ENCODE results near the gene FIBCD1.

DNA sequence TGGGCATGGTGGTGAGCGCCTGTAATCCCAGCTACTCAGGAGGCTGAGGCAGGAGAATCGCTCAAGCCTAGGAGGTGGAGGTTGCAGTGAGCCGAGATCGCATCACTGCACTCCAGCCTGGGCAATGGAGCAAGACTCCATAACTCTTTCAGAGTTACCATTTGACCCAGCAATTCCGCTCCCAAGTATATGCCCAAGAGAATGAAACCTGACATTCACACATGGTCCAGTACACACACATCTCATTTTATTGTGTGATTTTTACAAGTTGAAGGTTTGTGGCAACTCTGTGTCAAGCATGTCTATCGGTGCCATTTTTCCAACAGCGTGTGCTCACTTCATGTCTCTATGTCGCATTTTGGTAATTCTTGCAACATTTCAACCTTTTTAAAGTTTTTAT, 24.9 kb upstream of the FIBCD1 start:
- TF ChIP-seq NFYB (CRISPR knock-in tag; conservative IDR thresholded peaks at IDR 0.05; ENCODE audit: low read depth), result no peak
- no peak for TF ChIP-seq ZNF121 (CRISPR knock-in tag; IDR thresholded peaks at IDR 0.05)
- TF ChIP-seq TEAD1 (CRISPR knock-in tag; IDR thresholded peaks at IDR 0.05), result no peak
- TF ChIP-seq, protein P1, sequence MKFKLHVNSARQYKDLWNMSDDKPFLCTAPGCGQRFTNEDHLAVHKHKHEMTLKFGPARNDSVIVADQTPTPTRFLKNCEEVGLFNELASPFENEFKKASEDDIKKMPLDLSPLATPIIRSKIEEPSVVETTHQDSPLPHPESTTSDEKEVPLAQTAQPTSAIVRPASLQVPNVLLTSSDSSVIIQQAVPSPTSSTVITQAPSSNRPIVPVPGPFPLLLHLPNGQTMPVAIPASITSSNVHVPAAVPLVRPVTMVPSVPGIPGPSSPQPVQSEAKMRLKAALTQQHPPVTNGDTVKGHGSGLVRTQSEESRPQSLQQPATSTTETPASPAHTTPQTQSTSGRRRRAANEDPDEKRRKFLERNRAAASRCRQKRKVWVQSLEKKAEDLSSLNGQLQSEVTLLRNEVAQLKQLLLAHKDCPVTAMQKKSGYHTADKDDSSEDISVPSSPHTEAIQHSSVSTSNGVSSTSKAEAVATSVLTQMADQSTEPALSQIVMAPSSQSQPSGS (CRISPR knock-in tag; IDR thresholded peaks at IDR 0.05; ENCODE audit: borderline replicate concordance, low read depth), result no peak
- TF ChIP-seq, protein P2, sequence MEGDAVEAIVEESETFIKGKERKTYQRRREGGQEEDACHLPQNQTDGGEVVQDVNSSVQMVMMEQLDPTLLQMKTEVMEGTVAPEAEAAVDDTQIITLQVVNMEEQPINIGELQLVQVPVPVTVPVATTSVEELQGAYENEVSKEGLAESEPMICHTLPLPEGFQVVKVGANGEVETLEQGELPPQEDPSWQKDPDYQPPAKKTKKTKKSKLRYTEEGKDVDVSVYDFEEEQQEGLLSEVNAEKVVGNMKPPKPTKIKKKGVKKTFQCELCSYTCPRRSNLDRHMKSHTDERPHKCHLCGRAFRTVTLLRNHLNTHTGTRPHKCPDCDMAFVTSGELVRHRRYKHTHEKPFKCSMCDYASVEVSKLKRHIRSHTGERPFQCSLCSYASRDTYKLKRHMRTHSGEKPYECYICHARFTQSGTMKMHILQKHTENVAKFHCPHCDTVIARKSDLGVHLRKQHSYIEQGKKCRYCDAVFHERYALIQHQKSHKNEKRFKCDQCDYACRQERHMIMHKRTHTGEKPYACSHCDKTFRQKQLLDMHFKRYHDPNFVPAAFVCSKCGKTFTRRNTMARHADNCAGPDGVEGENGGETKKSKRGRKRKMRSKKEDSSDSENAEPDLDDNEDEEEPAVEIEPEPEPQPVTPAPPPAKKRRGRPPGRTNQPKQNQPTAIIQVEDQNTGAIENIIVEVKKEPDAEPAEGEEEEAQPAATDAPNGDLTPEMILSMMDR (IDR thresholded peaks at IDR 0.05), result no peak
- no peak for TF ChIP-seq GTF2I (CRISPR knock-in tag; conservative IDR thresholded peaks at IDR 0.05)
- TF ChIP-seq, protein P3, sequence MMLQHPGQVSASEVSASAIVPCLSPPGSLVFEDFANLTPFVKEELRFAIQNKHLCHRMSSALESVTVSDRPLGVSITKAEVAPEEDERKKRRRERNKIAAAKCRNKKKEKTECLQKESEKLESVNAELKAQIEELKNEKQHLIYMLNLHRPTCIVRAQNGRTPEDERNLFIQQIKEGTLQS (CRISPR knock-in tag; conservative IDR thresholded peaks at IDR 0.05), result no peak
- TF ChIP-seq, protein P4, sequence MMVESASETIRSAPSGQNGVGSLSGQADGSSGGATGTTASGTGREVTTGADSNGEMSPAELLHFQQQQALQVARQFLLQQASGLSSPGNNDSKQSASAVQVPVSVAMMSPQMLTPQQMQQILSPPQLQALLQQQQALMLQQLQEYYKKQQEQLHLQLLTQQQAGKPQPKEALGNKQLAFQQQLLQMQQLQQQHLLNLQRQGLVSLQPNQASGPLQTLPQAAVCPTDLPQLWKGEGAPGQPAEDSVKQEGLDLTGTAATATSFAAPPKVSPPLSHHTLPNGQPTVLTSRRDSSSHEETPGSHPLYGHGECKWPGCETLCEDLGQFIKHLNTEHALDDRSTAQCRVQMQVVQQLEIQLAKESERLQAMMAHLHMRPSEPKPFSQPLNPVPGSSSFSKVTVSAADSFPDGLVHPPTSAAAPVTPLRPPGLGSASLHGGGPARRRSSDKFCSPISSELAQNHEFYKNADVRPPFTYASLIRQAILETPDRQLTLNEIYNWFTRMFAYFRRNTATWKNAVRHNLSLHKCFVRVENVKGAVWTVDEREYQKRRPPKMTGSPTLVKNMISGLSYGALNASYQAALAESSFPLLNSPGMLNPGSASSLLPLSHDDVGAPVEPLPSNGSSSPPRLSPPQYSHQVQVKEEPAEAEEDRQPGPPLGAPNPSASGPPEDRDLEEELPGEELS (CRISPR knock-in tag; IDR thresholded peaks at IDR 0.05), result no peak
